ENCODE measurements around the gene P3H2. TPM values are rescaled to one million over a fixed set of nuclear protein-coding genes. Genes with fewer than 3 reads are reported as not detected.

P3H2 gene
- total RNA-seq, 4 donors from 2014 or later: 0.70 to 23.1 (median 7.5) TPM

GRCh38 chr3:190041333-190042041, 79.2 kb downstream of the P3H2 start:
- Histone ChIP-seq H3K27me3 (no peaks in the 10 kb centered on the region), H3K4me3 (no peak overlapping the region), H3K4me1 (peaks cover 0 to 10% (median 0%) of the 10 kb centered on the region in 4 donors), H3K27ac (no peak overlapping the region), H3K9me3 (no peaks in the 10 kb centered on the region), H3K36me3 (no peaks in the 10 kb centered on the region)
- no peak for DNase-seq
- TF ChIP-seq POLR2A (IDR thresholded peaks at IDR 0.05) (no peak), CTCF (IDR thresholded peaks at IDR 0.05) (no peak)

- no peak for DNase-seq
- H3K27ac ChIP-seq: no peak overlapping the region
- no peak for TF ChIP-seq POLR2A (IDR thresholded peaks at IDR 0.05)
- TF ChIP-seq CTCF (IDR thresholded peaks at IDR 0.05): no peak
- no peaks in the 10 kb centered on the region for H3K36me3 ChIP-seq
- no peaks in the 10 kb centered on the region for H3K27me3 ChIP-seq
- H3K4me1 ChIP-seq: peaks cover 0 to 10% (median 0%) of the 10 kb centered on the region in 4 donors
- no peak overlapping the region for H3K4me3 ChIP-seq
- no peaks in the 10 kb centered on the region for H3K9me3 ChIP-seq
Measured at GRCh38 chr3:190040145-190040544, 80.6 kb downstream of the P3H2 start.

GRCh38 chr3:190038050-190038933, 82.4 kb downstream of the P3H2 start:
- Histone ChIP-seq H3K4me1 (no peaks in the 10 kb centered on the region), H3K27me3 (no peaks in the 10 kb centered on the region), H3K36me3 (no peaks in the 10 kb centered on the region), H3K4me3 (no peak overlapping the region), H3K9me3 (no peaks in the 10 kb centered on the region), H3K27ac (peak overlapping the region in 1 of 4 donors; percentile 14)
- TF ChIP-seq POLR2A (IDR thresholded peaks at IDR 0.05) (no peak), CTCF (IDR thresholded peaks at IDR 0.05) (no peak)
- peak in 2 of 3 donors; percentile 47 to 49 for DNase-seq

- no peak overlapping the region for H3K4me3 ChIP-seq
- DNase-seq: no peak
- H3K27me3 ChIP-seq: no peaks in the 10 kb centered on the region
- no peaks in the 10 kb centered on the region for H3K36me3 ChIP-seq
- H3K4me1 ChIP-seq: no peaks in the 10 kb centered on the region
- TF ChIP-seq CTCF (IDR thresholded peaks at IDR 0.05): no peak
- TF ChIP-seq POLR2A (IDR thresholded peaks at IDR 0.05): no peak
- no peak overlapping the region for H3K27ac ChIP-seq
- no peaks in the 10 kb centered on the region for H3K9me3 ChIP-seq
Measured at GRCh38 chr3:190036631-190037030, 84.1 kb downstream of the P3H2 start.

GRCh38 chr3:190034446-190034845, 86.3 kb downstream of the P3H2 start:
- TF ChIP-seq POLR2A (IDR thresholded peaks at IDR 0.05): no peak
- TF ChIP-seq CTCF (IDR thresholded peaks at IDR 0.05): no peak
- no peaks in the 10 kb centered on the region for H3K4me1 ChIP-seq
- H3K36me3 ChIP-seq: no peaks in the 10 kb centered on the region
- no peaks in the 10 kb centered on the region for H3K27me3 ChIP-seq
- H3K4me3 ChIP-seq: no peak overlapping the region
- H3K27ac ChIP-seq: no peak overlapping the region
- no peaks in the 10 kb centered on the region for H3K9me3 ChIP-seq
- no peak for DNase-seq
